Measurements from ENCODE around the gene TMEM92. TPM values are rescaled to one million over a fixed set of nuclear protein-coding genes. Genes with fewer than 3 reads are reported as not detected.
"Not testable (repeated sequence)": the region's sequence is repeated elsewhere in the genome, so short reads cannot be mapped to it uniquely, and the experiment has no call there.

Gene TMEM92
- total RNA-seq, 2 experiments from 2014 or later, result not detected

GRCh38 chr17:50268026-50268425 is 6.2 kb upstream of the TMEM92 start:
- Mint-ChIP-seq H3K36me3 (ENCODE audit: low read depth) (no peaks in the 10 kb centered on the region), H3K4me1 (ENCODE audit: low read depth) (peaks cover 6% of the 10 kb centered on the region), H3K9me3 (no peaks in the 10 kb centered on the region), H3K27me3 (peaks cover 6% of the 10 kb centered on the region), H3K4me3 (no peak overlapping the region), H3K27ac (no peak overlapping the region)
- ChIA-PET CTCF (interaction anchor here (0.8 to 13.4 kb wide), 7 partner anchors 26 to 98 kb away, joined by 3 to 209 read pairs (median 4); partner anchors contain the start of gene COL1A1), POLR2A (interaction anchor here (1.1 kb wide), 1 partner anchor 13 kb away, joined by 3 read pairs; no protein-coding TSS in a partner anchor)
- intact Hi-C loops (cut with micrococcal nuclease), result no loop called here
- no peak for TF ChIP-seq CTCF (IDR thresholded peaks at IDR 0.05)
- ATAC-seq, result no peak
- DNase-seq, result no peak

- ChIA-PET CTCF (interaction anchor here (0.7 to 13.4 kb wide), 15 partner anchors 13 to 336 kb away, joined by 3 to 209 read pairs (median 5); partner anchors contain the start of genes COL1A1 and PDK2), POLR2A (no interaction called here)
- Mint-ChIP-seq H3K27me3 (peaks cover 6% of the 10 kb centered on the region), H3K27ac (no peak overlapping the region), H3K4me1 (ENCODE audit: low read depth) (peaks cover 6% of the 10 kb centered on the region), H3K9me3 (no peaks in the 10 kb centered on the region), H3K36me3 (ENCODE audit: low read depth) (no peaks in the 10 kb centered on the region), H3K4me3 (no peak overlapping the region)
- ATAC-seq (no peak), DNase-seq (no peak)
- intact Hi-C loops (cut with micrococcal nuclease), result no loop called here
- no peak for TF ChIP-seq CTCF (IDR thresholded peaks at IDR 0.05)
Measured at GRCh38 chr17:50268743-50269275, 5.5 kb upstream of the TMEM92 start.

- Mint-ChIP-seq H3K4me1 (ENCODE audit: low read depth) (peaks cover 9% of the 10 kb centered on the region), H3K9me3 (no peaks in the 10 kb centered on the region), H3K27me3 (peaks cover 11% of the 10 kb centered on the region), H3K36me3 (ENCODE audit: low read depth) (no peaks in the 10 kb centered on the region), H3K27ac (no peak overlapping the region), H3K4me3 (no peak overlapping the region)
- ChIA-PET CTCF (interaction anchor here (0.8 to 13.4 kb wide), 17 partner anchors 12 to 175 kb away, joined by 3 to 209 read pairs (median 5); partner anchors contain the start of genes COL1A1 and PDK2), POLR2A (interaction anchor here (0.7 to 1.5 kb wide), 3 partner anchors 32 to 70 kb away, joined by 3 to 4 read pairs (median 3); no protein-coding TSS in a partner anchor)
- DNase-seq, result peak; percentile 88
- peak; percentile 94 for ATAC-seq
- intact Hi-C loops (cut with micrococcal nuclease), result loop anchor here (2.0 kb wide), 1 partner anchor 65 kb away; no protein-coding TSS in a partner anchor
- peak; percentile 73 for TF ChIP-seq CTCF (IDR thresholded peaks at IDR 0.05)
Measured at GRCh38 chr17:50269477-50270434, 4.5 kb upstream of the TMEM92 start.

GRCh38 chr17:50270435-50271362 is 3.6 kb upstream of the TMEM92 start:
- intact Hi-C loops (cut with micrococcal nuclease), result loop anchor here (2.0 kb wide), 1 partner anchor 66 kb away; no protein-coding TSS in a partner anchor
- Mint-ChIP-seq H3K27ac (no peak overlapping the region), H3K4me1 (ENCODE audit: low read depth) (peaks cover 9% of the 10 kb centered on the region), H3K27me3 (peaks cover 15% of the 10 kb centered on the region), H3K4me3 (no peak overlapping the region), H3K9me3 (no peaks in the 10 kb centered on the region), H3K36me3 (ENCODE audit: low read depth) (no peaks in the 10 kb centered on the region)
- peak; percentile 7 for ATAC-seq
- ChIA-PET POLR2A (interaction anchor here (1.0 to 1.5 kb wide), 2 partner anchors 69 to 71 kb away, joined by 3 to 4 read pairs; no protein-coding TSS in a partner anchor), CTCF (interaction anchor here (1.0 to 13.4 kb wide), 12 partner anchors 12 to 153 kb away, joined by 3 to 209 read pairs (median 8); partner anchors contain the start of gene COL1A1)
- peak; percentile 20 for TF ChIP-seq CTCF (IDR thresholded peaks at IDR 0.05)
- DNase-seq, result no peak

- CTCF ChIA-PET, result interaction anchor here (0.7 to 13.4 kb wide), 12 partner anchors 12 to 177 kb away, joined by 3 to 209 read pairs (median 7); partner anchors contain the start of gene COL1A1
- ATAC-seq; DNase-seq; H3K4me1 Mint-ChIP-seq (ENCODE audit: low read depth); POLR2A ChIA-PET; H3K36me3 Mint-ChIP-seq (ENCODE audit: low read depth); H3K4me3 Mint-ChIP-seq; H3K27ac Mint-ChIP-seq; H3K9me3 Mint-ChIP-seq: not testable (repeated sequence)
- intact Hi-C loops (cut with micrococcal nuclease), result loop anchor here (2.0 kb wide), 1 partner anchor 67 kb away; no protein-coding TSS in a partner anchor
- peaks cover 16% of the 10 kb centered on the region for H3K27me3 Mint-ChIP-seq
Measured at GRCh38 chr17:50271363-50271750, 2.9 kb upstream of the TMEM92 start.

All from activated CD8-positive, alpha-beta T cell treated with anti-CD3 and anti-CD28 coated beads for 36 hours (primary cell).